Suppressor macrophage (primary cell): ENCODE results near the gene CLEC16A.

ENCODE experiments used
- DNase-seq, 4 experiments: peaks; one replicate each; pipeline ENCODE4 v3.0.0-alpha.2; 2020 to 2022

Gene CLEC16A

DNA sequence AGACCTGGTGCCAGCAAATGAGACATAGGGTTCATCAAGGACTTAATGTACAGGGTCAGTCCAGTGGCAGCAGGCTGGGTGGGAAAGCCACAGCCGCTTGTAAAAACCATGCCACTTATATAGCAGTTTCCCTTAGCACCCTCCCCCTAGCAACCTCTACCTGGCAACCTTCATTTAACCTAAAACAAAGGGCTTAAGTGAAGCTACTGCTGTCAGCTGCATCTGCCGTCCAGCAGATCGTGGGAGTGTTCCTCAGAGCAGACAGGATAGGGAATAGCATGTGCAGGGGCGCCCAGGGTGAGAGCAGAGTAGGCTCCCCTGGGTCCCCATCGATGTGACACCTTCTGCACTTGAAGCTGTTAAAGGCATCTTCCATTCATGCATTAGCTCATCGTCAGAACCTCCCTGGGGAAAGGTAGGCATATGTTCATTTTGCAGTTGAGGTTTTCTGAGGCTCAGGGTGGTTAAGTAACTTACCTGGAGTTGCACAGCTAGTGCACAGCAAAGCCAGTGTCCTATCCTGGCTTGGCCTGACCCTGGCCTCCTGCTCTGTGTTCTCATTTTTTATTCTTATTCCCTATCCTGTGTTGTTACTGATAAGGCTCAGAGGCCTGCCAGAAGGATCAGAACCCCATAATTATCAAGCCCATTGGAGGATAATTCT, 199.1 kb downstream of the CLEC16A start:
- DNase-seq: no peak

DNA sequence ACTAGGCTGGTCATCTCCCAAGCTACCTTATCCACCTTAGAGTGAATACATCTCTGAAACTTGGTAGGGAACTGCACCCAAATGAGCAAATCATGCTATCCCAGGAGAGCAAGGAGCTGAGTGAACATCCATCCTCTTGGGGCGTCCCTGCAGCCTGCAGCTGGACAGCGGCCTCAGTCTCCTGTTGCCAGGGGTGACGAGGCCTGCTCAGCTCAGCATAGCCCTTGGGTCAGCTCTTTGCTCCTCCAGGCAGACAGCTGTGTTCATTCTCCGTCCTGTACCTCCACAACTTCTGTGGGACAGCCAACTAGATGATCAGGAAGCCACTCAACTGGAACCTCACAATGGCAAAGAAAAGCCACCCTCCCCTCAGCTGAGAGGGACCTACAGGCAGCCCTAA, 199.8 kb downstream of the CLEC16A start:
- DNase-seq: no peak

DNA sequence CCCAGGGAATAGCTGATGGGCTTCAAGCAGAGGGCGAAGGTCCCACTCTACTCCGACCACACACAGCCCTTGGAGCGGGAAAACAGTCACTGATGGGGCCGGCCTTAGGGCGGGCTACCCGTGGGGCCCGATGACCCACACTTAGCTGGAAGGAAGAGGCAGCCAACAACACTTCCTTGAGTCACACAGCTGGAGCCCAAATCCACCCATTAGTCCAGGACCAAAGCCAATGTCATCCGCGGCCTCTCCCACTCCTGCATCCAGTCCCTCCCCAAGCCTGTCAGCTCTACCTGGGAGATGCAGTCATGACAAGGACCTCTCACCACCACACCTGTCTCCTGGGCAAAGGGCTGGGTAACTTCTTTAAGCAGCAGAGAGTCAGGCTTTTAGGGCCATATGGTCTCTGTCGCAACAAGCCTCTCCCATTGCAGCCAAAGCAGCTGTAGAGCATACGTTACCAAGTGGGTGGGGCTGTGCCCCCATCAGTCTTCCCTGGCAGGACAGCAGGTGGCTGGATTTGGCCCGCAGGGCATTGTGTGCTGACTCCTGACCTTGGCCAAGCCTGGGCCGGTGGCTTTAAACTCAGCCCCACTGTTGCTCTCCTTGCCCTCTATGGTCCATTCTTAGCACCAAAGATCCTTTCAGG, 200.9 kb downstream of the CLEC16A start:
- DNase-seq: no peak

DNA sequence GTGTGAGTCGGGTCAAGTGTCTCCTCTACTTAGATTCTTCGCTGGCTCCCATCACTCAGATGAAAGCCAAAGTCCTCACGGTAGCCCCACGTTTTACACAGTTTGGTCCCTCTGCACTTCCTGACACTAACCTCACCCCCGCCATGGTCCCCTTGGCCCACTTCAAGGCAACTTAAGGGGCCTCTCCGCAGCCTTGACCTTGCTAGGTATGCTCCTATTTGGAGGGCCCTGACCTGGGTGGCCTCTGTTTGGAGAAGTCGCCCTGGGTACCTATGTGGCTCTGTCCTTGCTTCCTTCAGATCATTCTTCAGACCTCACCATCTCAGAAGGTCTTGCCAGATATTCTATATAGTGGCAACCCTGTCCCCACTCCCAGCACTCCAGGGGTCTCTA, 201.5 kb downstream of the CLEC16A start:
- no peak for DNase-seq

DNA sequence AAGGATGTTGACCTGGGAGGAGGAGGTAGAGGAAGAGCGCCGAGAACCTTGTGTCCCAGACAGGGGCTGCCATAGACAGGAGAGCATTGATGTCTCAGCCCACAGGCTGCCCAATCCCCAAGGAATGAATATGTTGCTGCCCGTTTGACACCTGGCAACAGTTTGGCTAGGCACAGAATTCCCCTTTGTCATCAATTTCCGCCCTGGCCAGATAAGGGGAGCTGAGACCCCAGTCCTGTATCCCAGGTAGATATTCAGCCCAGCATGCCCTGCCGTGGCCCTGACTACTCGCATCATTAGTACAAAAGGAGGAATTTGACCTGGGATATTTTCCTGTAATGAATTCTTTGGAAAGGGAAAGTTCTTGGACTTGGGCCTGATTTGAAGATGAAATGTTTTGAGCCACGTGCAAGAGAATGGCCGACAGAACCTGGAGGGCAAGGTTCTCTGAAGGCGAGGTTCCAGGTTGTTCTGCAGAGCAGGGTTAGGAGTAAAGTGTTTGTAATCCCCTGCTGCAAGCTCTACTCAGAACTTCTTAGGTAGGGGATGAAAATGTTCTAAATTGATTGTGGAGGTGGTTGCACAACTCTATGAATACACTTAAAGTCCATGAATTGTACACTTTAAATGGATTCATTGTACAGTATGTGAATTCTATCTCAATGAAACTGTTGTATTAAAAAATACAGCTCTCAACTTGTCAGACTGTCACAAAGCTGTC, 202.8 kb downstream of the CLEC16A start:
- no peak for DNase-seq

DNA sequence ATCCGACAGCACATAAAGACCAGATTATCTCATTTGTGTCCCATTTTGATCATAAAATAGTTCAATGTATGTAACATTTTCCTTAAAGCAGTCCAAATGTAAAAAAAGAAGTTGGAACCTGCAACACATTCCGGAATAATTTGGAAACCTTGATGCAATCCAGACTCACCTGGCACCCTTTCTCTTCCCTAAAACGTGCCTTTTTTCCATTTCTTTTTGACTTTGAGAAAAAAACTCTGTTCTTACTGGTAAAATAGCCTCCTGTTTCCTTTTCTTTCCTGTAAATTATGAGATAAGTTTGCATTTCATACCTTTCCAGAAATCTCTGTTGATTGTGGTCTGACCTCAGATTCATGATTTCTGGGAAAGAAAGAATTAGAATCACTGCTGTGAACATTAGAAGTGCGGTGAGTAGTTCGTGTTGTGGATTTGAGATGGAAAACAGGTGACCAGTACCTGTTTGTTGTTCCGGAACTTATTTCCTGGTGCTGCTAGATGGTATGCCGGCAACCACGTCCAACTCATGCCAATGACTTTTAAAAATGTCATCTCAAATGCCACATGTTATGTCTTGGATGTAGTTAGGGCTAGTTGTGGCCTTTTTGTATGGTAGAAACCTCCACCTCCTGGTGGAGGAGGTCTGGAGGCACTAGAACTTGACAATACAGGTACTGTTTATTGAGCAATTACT, 203.5 kb downstream of the CLEC16A start:
- no peak for DNase-seq

DNA sequence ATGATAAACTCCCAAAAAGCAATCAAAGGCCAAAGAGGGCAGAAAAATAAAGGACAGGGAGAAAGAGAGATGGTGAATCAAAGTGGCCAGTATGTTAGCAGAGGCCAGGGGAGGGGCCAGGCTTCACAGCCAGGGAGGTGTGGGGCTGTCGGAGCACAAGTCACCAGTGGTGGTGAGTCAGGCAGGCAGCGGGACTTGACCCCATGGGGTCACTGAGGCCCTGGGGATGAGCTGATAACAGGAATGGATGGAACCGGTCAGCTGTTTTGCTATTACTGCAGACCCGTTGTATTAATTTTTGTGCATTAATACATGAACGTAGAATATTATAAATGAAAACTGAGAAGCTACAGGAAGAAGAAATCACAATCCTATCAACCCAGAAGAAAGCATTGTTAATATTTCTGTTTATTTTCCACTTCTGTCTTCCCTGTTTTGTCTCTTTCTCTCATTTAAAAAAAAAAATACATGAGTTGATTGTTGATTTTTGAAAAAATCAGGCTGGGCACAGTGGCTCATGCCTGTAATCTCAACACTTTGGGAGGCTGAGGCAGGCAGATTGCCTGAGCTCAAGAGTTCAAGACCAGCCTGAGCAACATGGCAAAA, 204.8 kb downstream of the CLEC16A start:
- DNase-seq: no peak

DNA sequence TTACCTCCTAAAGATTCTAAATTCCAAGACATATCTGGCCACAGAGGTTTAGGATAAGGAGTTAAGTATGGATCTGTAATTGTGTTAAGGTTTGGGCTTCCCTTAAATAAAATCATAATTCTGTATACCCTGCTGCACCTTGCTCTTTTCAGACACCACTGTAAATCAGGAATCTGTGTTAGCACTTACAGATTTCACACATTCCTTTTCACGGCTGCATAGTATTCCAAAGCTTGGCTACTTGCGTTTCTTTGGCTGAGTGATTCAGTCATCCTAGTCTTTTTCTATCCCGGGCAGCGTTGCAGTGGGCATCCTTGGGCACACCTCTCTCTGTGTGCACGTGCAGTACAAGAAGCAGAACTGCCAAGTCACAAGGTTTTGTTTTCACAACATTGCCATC, 205.8 kb downstream of the CLEC16A start:
- no peak for DNase-seq

DNA sequence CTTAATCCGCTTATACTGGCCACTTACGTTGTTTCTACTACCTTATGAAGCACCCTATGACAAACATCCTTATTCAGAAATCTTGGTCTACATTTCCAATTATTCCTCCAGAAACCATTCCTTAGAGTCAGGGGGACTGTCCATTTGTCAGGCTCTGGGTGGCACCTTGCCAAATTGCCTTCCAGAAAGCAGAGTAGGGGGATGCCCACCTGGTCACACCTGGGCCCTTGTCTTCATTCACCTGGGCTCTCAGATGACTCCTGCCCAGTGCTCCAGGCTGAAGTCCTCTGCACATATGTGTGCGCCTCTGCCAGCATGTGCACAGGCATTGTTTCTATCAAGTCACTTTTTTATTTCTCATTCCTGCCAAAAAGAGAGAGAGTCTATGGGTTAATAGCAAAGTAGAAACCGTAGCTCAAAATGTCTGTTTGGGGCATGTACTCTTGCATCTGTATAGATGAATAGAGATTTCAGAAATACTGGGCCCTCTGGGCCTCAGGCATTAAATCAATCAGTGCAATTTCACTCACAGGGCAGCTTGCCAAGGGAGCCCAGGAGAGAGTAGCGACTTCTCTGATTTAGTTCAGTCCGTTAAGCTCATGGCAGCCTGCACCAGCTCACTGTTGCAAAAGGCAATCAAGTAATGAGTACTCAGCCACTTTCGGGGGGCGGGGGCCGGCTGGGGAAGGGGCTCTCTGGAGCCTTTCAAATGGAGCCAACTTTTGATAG, 207.0 kb downstream of the CLEC16A start:
- DNase-seq: no peak

DNA sequence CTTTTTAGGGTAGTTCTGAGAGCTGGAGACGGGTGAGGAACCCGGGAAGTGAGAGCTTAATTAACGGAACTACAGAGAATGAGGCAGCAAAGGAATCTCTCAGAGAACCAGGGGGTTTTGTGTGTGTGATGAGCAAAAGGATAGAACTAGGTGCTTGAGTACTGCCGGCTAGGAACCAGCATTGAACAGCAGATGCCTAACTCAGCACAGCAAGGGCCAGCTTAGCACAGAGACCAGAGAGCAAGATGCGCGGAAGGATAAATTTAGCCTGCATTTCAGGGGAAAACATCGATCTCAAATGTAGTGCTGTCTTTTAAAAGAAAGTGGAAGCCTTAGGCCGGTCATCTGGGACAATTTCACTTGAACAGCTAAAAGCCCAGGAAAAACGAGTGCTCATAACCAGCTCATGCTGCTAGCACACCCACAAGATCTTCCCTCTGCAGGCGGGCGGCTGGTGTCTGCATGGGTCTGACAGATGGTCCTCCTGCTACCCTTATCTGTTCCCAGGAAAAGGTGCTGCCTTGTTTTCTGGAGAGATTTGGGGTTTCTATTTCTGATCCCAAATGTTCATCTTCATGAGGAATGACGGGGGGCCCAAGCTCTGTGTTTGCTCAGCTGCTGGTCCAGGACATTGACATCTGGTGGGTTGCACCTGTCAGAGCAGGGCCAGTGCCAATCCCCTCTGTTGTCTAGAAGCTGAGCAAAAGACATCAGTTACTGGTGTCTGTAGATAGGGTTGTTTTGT, 207.7 kb downstream of the CLEC16A start:
- DNase-seq: no peak

DNA sequence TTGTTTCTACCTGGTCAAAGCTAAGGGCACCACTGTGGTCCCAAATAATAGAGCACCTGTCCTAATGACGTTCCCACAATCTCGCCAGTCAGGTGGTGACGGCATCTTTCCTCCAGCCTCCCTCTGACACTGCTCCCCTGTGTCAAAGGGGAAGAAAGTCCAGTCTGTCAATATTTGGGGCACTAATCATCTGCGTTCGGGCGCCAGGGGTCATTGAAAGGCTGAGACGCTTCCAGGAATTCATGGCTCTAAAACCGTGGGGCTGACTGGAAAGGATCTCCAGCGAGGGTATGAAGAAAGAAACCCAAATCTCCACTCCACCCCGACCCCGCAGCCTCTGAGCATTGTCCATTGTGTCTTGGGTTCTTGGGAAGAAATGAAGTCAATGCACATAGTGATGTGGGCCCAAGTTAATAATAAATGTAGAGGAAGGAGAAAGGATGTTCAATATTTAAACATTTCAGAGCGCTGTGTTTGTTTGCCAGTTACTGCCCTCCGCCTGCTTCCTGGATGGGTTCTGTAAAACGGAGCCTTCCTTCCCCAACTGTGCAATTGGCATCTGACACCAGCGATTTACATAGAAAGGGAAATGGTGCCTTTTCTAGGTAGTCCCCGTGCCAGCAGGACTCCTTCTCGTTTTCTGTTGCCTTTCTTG, 208.4 kb downstream of the CLEC16A start:
- peak; percentile 59 to 65 (median 62) for DNase-seq

DNA sequence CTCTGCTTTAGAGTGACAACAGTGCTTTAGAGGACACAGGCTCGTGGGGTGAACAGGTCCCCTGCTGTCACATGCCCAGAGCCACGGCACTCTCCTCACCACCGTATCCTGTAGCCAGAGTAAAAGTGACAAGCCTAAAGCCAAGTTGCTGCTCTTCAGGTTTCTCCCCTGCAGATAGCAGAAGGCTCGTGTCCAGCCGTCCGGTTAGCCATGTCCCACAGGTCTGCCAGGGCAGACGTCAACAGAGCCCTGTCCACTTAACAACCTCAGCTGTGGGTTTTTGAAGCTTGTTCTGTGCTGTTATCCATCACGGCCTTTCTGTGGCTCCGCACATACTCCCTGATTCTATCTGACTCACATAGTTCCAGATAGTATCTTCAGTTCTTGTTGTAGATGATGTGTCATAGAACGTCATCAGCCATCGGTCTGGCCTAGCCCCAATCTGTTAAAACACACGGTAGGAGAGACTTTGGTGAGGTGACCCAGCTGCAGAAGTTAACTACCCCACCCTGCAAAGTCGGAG, 211.0 kb downstream of the CLEC16A start:
- no peak for DNase-seq

DNA sequence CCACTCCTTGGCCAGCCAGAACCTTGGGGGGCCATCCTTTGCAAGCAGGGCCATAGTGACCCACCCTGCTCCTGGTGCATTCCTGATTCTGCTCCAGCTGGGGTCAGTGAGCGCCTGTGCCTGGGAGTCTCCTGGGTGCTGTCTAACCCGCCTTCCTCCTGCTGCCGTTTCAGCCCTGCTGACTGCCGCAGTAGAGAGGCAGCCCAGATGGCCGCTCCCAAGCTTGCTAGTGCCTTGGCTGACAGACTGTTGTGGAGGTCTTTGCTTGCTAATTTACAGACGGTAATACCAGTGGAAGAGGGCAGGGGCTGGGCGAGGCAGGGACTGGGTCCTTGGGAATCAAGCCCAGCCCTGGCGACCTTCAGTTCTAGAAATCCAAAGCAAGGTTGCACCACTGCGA, 212.0 kb downstream of the CLEC16A start:
- DNase-seq: no peak

DNA sequence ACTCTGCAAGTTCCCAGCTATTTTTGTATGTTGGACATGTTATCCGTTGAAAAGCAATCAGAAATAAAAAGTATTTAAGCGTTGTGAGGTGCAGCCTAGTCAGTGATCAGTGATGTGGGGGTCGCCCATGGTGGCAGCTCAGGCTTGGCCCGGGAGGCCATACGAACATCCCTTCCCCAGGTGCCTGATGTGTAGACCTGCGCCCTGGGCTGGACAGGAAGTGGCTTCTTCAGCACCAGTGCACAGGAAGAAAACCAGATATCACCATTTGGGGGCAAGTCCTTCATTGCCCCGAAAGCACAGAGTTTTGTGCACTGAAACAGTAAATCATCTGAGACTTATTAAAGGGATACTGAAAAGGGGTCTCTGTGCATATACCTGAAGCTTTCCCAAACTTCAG, 212.8 kb downstream of the CLEC16A start:
- DNase-seq: no peak

DNA sequence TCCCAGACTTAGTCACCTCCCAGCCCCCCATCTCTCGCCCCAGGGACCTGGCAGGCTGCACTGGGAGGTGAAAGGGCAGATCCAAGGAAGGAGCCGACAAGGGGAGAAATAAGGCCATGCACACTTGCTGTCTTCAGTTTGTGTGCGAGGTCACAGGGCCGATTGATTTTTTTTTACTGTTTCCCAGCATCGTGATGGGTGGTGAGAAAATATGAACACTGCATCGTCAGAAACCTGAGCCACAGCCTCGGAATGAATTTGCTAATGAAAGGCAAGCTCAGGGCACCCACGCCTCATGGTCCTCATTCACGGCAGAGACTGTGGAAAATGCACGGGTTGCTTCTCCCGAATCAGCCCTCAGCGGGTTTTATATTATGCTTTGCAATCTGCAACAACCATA, 213.7 kb downstream of the CLEC16A start:
- no peak for DNase-seq

DNA sequence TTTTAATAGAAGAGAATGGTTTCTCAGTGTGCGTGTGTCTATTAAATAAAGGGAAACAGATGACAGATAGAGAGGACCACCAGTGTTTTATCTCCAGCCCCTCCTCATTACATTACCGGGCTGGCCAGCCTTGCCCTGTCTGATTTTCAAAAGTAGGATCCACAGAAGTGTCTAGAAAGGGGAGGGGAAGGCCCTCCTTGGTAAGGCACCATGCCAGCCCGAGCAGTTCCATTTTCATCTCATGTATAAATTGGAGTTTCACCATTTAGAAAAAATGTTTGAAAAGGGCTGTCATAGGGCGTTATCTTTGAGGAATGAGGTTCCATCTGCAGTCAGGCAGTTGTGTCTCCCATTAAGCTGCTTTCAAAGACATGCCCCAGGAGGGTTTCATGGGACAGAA, 214.9 kb downstream of the CLEC16A start:
- DNase-seq: no peak

DNA sequence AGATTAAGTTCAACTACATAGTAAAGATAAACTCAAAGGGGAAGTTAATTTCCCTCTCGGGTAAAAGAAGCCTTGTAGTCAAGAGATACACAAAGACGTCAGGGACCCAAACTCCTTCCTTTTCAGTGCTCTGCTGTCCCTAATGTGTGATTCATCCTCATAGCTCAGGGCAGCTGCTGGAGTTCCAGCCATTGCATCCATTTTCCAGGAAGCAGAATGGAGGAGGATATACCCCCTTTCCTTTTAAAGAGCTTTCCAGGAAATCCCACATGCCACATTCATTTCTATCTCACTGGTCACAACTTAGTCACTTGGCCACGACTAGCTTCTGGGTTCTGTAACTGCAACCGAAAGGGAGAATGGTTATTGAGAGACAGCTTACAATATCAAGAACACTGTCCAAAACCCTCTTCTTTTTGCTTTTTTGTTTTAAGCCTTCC, 216.3 kb downstream of the CLEC16A start:
- DNase-seq: no peak

DNA sequence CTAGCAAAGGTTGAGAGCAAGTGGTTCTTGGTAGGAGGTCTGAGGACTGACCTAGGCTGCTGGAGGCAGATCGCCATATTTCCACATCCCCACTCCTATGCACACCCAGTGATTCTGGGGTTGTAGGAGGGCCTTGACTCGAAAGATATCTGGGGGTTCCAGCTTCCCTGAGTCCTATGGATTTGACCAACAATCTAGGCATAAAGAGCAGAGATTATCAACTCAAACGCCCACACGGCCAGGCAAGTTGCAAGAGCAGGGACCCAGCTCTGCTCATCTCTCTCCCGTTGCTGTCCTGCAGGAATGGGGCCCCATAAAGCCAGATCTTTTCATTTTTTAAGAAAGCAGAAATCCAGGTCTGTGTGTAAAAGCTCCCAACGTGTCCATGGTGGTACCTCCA, 217.1 kb downstream of the CLEC16A start:
- peak in 1 of 4 experiments; percentile 29 for DNase-seq

DNA sequence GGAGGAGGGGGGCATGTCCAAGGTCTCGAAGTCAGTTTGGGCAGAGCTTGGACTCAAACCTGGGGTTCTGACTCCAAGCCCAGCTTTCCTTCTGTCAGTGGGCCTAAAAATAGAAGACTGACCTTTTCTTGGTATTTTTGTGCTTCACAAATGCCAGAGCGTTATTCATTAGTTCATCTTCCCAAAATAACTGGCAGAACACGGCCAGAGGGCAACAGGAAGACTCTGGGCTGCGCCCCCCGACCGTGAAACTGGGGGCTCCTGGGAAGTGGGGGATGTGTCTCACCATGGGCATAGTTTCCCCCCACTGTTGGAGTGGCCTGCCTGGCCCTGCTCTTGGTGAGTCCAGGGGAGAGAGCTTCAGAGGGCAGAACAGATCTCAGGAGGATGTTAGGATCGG, 217.6 kb downstream of the CLEC16A start:
- peak in 1 of 4 experiments; percentile 9 for DNase-seq

DNA sequence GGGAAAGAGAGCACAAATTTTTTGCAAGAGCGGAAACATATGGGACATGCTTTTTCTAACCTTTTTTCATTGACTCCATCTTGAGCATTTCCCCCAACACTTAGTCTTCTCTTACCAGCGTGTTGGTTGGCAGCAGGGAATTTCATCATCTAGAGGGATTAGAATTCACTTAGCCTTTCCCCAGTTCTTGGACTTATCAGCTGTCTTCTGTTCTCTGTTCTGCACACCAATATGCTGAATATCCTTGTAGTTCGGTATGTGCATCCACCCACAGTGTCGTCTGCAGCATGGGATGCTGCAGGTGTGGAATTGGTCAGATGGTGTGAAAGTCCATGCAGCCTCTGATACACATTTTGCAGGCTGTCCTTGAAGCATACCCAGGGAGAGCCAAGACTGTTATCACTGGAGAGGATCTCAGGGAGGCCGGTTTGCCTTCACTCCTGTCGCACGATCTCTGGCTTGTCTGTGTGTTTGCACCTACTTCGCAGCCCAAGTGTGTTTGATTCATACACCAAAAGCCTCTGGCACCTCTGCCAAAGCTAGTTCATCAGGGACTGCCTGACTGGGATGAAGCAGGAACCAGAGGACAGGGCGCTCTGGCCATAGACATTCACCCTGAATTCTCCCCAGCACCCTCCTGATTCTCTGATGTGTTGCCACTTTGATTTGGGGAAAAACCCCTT, 218.4 kb downstream of the CLEC16A start:
- no peak for DNase-seq
